Eye (tissue), 1 donor: ENCODE measurements around the gene CDC45.

Experiments used
- DNase-seq: peaks from one replicate; pipeline ENCODE4 v3.0.0-alpha.2; 2015

The CDC45 gene

DNA sequence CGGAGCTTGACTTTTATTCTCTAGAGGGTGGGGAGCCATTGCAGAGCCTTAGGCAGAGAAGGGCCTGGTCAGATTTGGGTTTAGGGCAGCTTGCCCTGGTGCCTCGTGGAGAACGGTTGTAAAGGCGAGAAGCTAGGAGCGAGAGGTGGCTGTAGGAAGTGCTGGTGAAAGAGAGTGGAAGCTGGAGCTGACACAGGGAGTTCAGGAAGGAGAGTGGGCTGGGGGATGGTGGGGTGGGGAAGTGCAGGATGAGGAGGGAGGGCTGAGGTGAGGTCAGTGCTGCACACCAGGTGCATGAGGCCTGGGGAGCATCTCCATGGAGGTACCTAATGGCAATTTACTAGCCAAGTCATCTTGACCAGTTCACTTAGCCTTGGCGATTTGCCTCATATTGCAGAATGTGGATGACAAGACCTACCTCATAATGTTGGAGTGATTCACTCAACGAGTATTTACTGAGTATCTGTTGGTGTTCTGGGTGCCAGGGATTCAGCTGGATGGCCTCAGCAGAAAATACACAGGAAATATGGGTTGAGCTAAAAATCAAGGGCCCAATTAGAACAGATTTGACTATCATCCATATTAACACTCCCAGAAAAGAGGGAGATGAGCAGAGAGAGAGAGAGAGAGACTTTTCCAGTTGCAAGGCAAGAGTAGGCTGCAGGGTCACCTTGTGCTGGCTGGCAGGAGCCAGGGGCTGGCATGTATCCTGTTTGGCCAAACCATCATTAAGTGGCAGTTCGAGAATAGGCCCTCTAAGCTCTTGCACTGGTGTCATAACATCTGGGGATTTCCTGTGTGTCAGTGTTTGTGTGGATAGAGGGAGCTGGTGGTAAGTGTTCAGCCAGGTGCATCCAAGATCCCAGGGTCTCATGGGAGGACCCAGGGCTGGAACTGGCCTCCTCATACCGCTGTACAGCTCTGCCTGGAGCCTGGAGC, 88.9 kb downstream of the CDC45 start:
- no peak for DNase-seq

DNA sequence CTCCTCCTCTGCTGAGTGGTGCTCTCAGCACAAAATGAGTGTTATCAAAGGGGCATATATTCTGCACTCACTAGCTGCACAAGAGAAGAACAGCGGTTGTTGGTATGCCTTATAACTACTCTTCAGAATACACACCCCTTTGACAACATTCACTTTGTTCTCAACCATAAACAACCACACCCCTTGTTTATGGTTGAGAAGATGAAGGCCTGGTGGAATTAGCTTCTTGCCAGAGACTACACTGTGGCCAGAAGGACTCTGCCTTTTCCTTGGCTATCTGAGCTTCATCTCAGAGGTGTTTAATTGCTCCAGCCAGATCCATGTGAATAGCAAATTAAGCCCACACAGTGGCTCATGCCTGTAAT, 89.5 kb downstream of the CDC45 start:
- DNase-seq: no peak

DNA sequence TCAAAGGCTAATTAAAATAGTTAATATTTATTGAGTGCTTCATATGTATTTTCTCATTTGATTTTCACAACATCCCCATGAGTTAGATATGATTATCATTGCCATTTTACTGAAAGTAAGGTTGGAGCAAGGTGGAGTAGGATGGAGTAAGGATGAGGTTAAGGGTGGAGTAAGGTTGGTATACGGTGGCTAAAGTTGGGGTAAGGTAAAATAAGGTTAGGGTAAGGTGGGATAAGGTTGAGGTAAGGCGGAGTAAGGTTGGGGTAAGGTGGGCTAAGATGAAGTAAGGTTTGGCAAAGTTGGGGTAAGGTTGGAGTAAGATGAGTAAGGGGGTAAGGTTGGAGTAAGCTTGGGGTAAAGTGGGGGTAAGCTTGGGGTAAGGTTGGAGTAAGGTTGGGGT, 90.3 kb downstream of the CDC45 start:
- no peak for DNase-seq
